Activated CD4-positive, CD25-positive, alpha-beta regulatory T cell treated with anti-CD3 and anti-CD28 coated beads, Interleukin-2, amount 50 U/mL, for 72 hours (primary cell): ENCODE results near the gene CCDC192.

Source experiments
- DNase-seq: peaks from one replicate; pipeline ENCODE4 v3.0.0; 2021

CCDC192 gene

GRCh38 chr5:127962491-127962890 lies 259.3 kb downstream of the CCDC192 start:
- DNase-seq: no peak

- DNase-seq: no peak
Observed at GRCh38 chr5:127963233-127963632, 260.0 kb downstream of the CCDC192 start.

- DNase-seq: no peak
Observed at GRCh38 chr5:127963931-127964330, 260.7 kb downstream of the CCDC192 start.

GRCh38 chr5:127967323-127967982 lies 264.3 kb downstream of the CCDC192 start:
- DNase-seq: no peak

GRCh38 chr5:127967983-127968592 lies 264.9 kb downstream of the CCDC192 start:
- no peak for DNase-seq

GRCh38 chr5:127969002-127969401 lies 265.8 kb downstream of the CCDC192 start:
- no peak for DNase-seq

- DNase-seq: no peak
Observed at GRCh38 chr5:127969651-127970050, 266.5 kb downstream of the CCDC192 start.

GRCh38 chr5:127970081-127970480 lies 266.9 kb downstream of the CCDC192 start:
- DNase-seq: no peak

- DNase-seq: no peak
Observed at GRCh38 chr5:127970854-127971425, 267.7 kb downstream of the CCDC192 start.

- no peak for DNase-seq
Observed at GRCh38 chr5:127975961-127976360, 272.8 kb downstream of the CCDC192 start.

GRCh38 chr5:127976525-127976924 lies 273.3 kb downstream of the CCDC192 start:
- DNase-seq: no peak

- DNase-seq: no peak
Observed at GRCh38 chr5:127976991-127977717, 274.0 kb downstream of the CCDC192 start.

- no peak for DNase-seq
Observed at GRCh38 chr5:127978738-127979300, 275.6 kb downstream of the CCDC192 start.

- DNase-seq: no peak
Observed at GRCh38 chr5:127979475-127979874, 276.3 kb downstream of the CCDC192 start.

GRCh38 chr5:127980843-127981242 lies 277.7 kb downstream of the CCDC192 start:
- DNase-seq: no peak

GRCh38 chr5:127981498-127981897 lies 278.3 kb downstream of the CCDC192 start:
- no peak for DNase-seq

- DNase-seq: no peak
Observed at GRCh38 chr5:127985811-127986325, 282.7 kb downstream of the CCDC192 start.

- DNase-seq: no peak
Observed at GRCh38 chr5:127987354-127988145, 284.4 kb downstream of the CCDC192 start.

GRCh38 chr5:127988146-127988760 lies 285.1 kb downstream of the CCDC192 start:
- DNase-seq: no peak
